IPS-18a (cell line): ENCODE measurements around the gene PLEKHA5.
"Not testable (repeated sequence)": the region's sequence is repeated elsewhere in the genome, so short reads cannot be mapped to it uniquely, and the experiment has no call there.

Experiments
- H3K27ac ChIP-seq: one replicate; pipeline ENCODE4 v1.5.1; 2013; ENCODE audit warnings: low read length
- H3K27me3 ChIP-seq: one replicate; pipeline ENCODE4 v1.6.1; 2013; ENCODE audit warnings: mild to moderate bottlenecking, low read length; ENCODE audit not compliant: control insufficient read depth, insufficient read depth
- H3K36me3 ChIP-seq: one replicate; pipeline ENCODE4 v1.6.1; 2013; ENCODE audit warnings: low read depth, low read length; ENCODE audit not compliant: control insufficient read depth
- H3K4me1 ChIP-seq: one replicate; pipeline ENCODE4 v1.6.1; 2013; ENCODE audit warnings: low read depth, low read length; ENCODE audit not compliant: control insufficient read depth
- H3K4me3 ChIP-seq: one replicate; pipeline ENCODE4 v1.5.1; 2013; ENCODE audit warnings: low read length
- H3K9ac ChIP-seq: one replicate; pipeline ENCODE4 v1.6.1; 2013; ENCODE audit warnings: mild to moderate bottlenecking, low read length, moderate library complexity
- H3K9me3 ChIP-seq: one replicate; pipeline ENCODE4 v1.6.1; 2013; ENCODE audit warnings: low read depth, low read length; ENCODE audit not compliant: control insufficient read depth

PLEKHA5 gene

GRCh38 chr12:19373586-19373985 is 244.1 kb downstream of the PLEKHA5 start:
- H3K36me3 ChIP-seq: peaks cover 60% of the 10 kb centered on the region
- H3K9ac ChIP-seq: no peak overlapping the region
- H3K27me3 ChIP-seq: no peaks in the 10 kb centered on the region
- H3K4me1 ChIP-seq: no peaks in the 10 kb centered on the region
- H3K27ac ChIP-seq: no peak overlapping the region
- no peak overlapping the region for H3K4me3 ChIP-seq
- no peaks in the 10 kb centered on the region for H3K9me3 ChIP-seq

GRCh38 chr12:19375888-19376287 is 246.4 kb downstream of the PLEKHA5 start:
- no peaks in the 10 kb centered on the region for H3K9me3 ChIP-seq
- H3K4me3 ChIP-seq: no peak overlapping the region
- H3K4me1 ChIP-seq: no peaks in the 10 kb centered on the region
- peaks cover 42% of the 10 kb centered on the region for H3K36me3 ChIP-seq
- H3K27ac ChIP-seq: no peak overlapping the region
- H3K9ac ChIP-seq: no peak overlapping the region
- no peaks in the 10 kb centered on the region for H3K27me3 ChIP-seq

- Histone ChIP-seq H3K36me3 (peaks cover 34% of the 10 kb centered on the region), H3K4me3 (no peak overlapping the region), H3K9me3 (no peaks in the 10 kb centered on the region), H3K9ac (no peak overlapping the region), H3K4me1 (peaks cover 5% of the 10 kb centered on the region), H3K27ac (no peak overlapping the region), H3K27me3 (no peaks in the 10 kb centered on the region)
Measured at GRCh38 chr12:19376691-19377090, 247.2 kb downstream of the PLEKHA5 start.

GRCh38 chr12:19382111-19382526 is 252.6 kb downstream of the PLEKHA5 start:
- Histone ChIP-seq H3K27ac (peak overlapping the region; percentile 37), H3K27me3 (no peaks in the 10 kb centered on the region), H3K4me3 (no peak overlapping the region), H3K36me3 (peaks cover 6% of the 10 kb centered on the region), H3K9me3 (no peaks in the 10 kb centered on the region), H3K4me1 (peaks cover 9% of the 10 kb centered on the region), H3K9ac (no peak overlapping the region)

- H3K4me1 ChIP-seq: peaks cover 9% of the 10 kb centered on the region
- no peaks in the 10 kb centered on the region for H3K9me3 ChIP-seq
- H3K9ac ChIP-seq: no peak overlapping the region
- no peaks in the 10 kb centered on the region for H3K27me3 ChIP-seq
- H3K4me3 ChIP-seq: no peak overlapping the region
- peaks cover 6% of the 10 kb centered on the region for H3K36me3 ChIP-seq
- H3K27ac ChIP-seq: peak overlapping the region; percentile 37
Measured at GRCh38 chr12:19382563-19382962, 253.0 kb downstream of the PLEKHA5 start.

GRCh38 chr12:19387161-19387560 is 257.6 kb downstream of the PLEKHA5 start:
- Histone ChIP-seq H3K4me1 (peaks cover 4% of the 10 kb centered on the region), H3K9me3 (no peaks in the 10 kb centered on the region), H3K27ac (no peak overlapping the region), H3K4me3 (no peak overlapping the region), H3K27me3 (no peaks in the 10 kb centered on the region), H3K36me3 (no peaks in the 10 kb centered on the region), H3K9ac (no peak overlapping the region)

GRCh38 chr12:19388131-19388549 is 258.6 kb downstream of the PLEKHA5 start:
- Histone ChIP-seq H3K9me3 (no peaks in the 10 kb centered on the region), H3K4me1 (no peaks in the 10 kb centered on the region), H3K9ac (no peak overlapping the region), H3K27ac (no peak overlapping the region), H3K36me3 (no peaks in the 10 kb centered on the region), H3K4me3 (no peak overlapping the region), H3K27me3 (no peaks in the 10 kb centered on the region)

- H3K9ac ChIP-seq: no peak overlapping the region
Measured at GRCh38 chr12:19390051-19390598, 260.6 kb downstream of the PLEKHA5 start.

GRCh38 chr12:19392644-19393043 is 263.1 kb downstream of the PLEKHA5 start:
- H3K36me3 ChIP-seq, H3K27me3 ChIP-seq, H3K4me3 ChIP-seq, H3K9me3 ChIP-seq, H3K27ac ChIP-seq, H3K9ac ChIP-seq, H3K4me1 ChIP-seq: not testable (repeated sequence)

More at GRCh38 chr12:19390051-19390598, 260.6 kb downstream of the PLEKHA5 start:
- Histone ChIP-seq H3K27me3 (no peaks in the 10 kb centered on the region), H3K4me1 (no peaks in the 10 kb centered on the region), H3K27ac (no peak overlapping the region), H3K9me3 (no peaks in the 10 kb centered on the region), H3K36me3 (no peaks in the 10 kb centered on the region), H3K4me3 (no peak overlapping the region)

GRCh38 chr12:19394385-19394784 is 264.9 kb downstream of the PLEKHA5 start:
- Histone ChIP-seq H3K9ac (no peak overlapping the region), H3K4me3 (no peak overlapping the region), H3K27me3 (no peaks in the 10 kb centered on the region), H3K4me1 (no peaks in the 10 kb centered on the region), H3K36me3 (no peaks in the 10 kb centered on the region), H3K9me3 (no peaks in the 10 kb centered on the region), H3K27ac (no peak overlapping the region)

GRCh38 chr12:19397534-19397933 is 268.0 kb downstream of the PLEKHA5 start:
- Histone ChIP-seq H3K27me3 (no peaks in the 10 kb centered on the region), H3K27ac (no peak overlapping the region), H3K9ac (no peak overlapping the region), H3K9me3 (no peaks in the 10 kb centered on the region), H3K4me1 (no peaks in the 10 kb centered on the region), H3K4me3 (no peak overlapping the region), H3K36me3 (no peaks in the 10 kb centered on the region)
